SU-DHL-6 (cell line): Measurements from ENCODE around the gene TMEM117.

Source experiments
- H2AFZ ChIP-seq: fragments of 200-600 bp; sonication (generic); 2 replicates; pipeline ENCODE4 v1.6.1; 2014; ENCODE audit warnings: low read depth, mild to moderate bottlenecking, moderate library complexity, mixed read lengths, antibody characterized with exemption, low read length; ENCODE audit not compliant: severe bottlenecking
- H3F3A ChIP-seq: fragments of 200-600 bp; shearing (Covaris generic); 2 replicates; pipeline ENCODE4 v1.6.0; 2016; ENCODE audit warnings: antibody characterized with exemption, mild to moderate bottlenecking; ENCODE audit not compliant: insufficient read depth
- H3K27ac ChIP-seq: fragments of 200-600 bp; sonication (generic); 2 replicates; pipeline ENCODE4 v1.5.1; 2016; ENCODE audit warnings: low read depth, mild to moderate bottlenecking, low read length, moderate library complexity, mixed read lengths
- H3K27me3 ChIP-seq: fragments of 200-600 bp; sonication (generic), shearing (Covaris generic); 2 replicates; pipeline ENCODE4 v1.6.0; 2014; ENCODE audit warnings: mild to moderate bottlenecking, low read length
- H3K36me3 ChIP-seq: fragments of 200-600 bp; sonication (generic); 2 replicates; pipeline ENCODE4 v1.6.1; 2014; ENCODE audit warnings: mild to moderate bottlenecking, low read length, mixed read lengths
- H3K4me2 ChIP-seq: fragments of 300-600, 200-600 bp; shearing (Covaris generic), sonication (generic); 2 replicates; pipeline ENCODE4 v1.6.0; 2014; ENCODE audit warnings: low read length, low read depth, mild to moderate bottlenecking; ENCODE audit not compliant: poor library complexity, severe bottlenecking
- H3K4me3 ChIP-seq: fragments of 200-600 bp; sonication (generic); 2 replicates; pipeline ENCODE4 v1.5.1; 2014; ENCODE audit warnings: antibody characterized with exemption, low read length, mild to moderate bottlenecking, mixed read lengths; ENCODE audit not compliant: insufficient read depth, poor library complexity, severe bottlenecking
- H3K79me2 ChIP-seq: fragments of 200-600 bp; sonication (generic); 2 replicates; pipeline ENCODE4 v1.6.1; 2014; ENCODE audit warnings: mild to moderate bottlenecking, low read length, moderate library complexity; ENCODE audit not compliant: insufficient read depth
- H3K9ac ChIP-seq: fragments of 200-600 bp; sonication (generic); 2 replicates; pipeline ENCODE4 v1.7.0; 2014; ENCODE audit warnings: mild to moderate bottlenecking, low read length
- H3K9me2 ChIP-seq: fragments of 200-600 bp; sonication (generic); replicated peaks from 2 replicates; pipeline ENCODE4 v1.6.1; 2014; ENCODE audit warnings: low read length; ENCODE audit not compliant: insufficient read depth
- H3K9me3 ChIP-seq: fragments of 200-600 bp; sonication (generic); 2 replicates; pipeline ENCODE4 v1.6.1; 2014; ENCODE audit warnings: low read length, mixed read lengths; ENCODE audit not compliant: insufficient read depth
- H4K20me1 ChIP-seq: fragments of 200-600 bp; sonication (generic); 2 replicates; pipeline ENCODE4 v1.6.1; 2014; ENCODE audit warnings: low read depth, mild to moderate bottlenecking, antibody characterized with exemption, low read length, moderate library complexity, mixed read lengths
- CTCF ChIP-seq: fragments of 200-600 bp; sonication (generic); IDR thresholded peaks from one replicate; pipeline ENCODE4 v1.5.1; 2017; ENCODE audit warnings: antibody characterized with exemption, mild to moderate bottlenecking, low read length, moderate library complexity; ENCODE audit not compliant: insufficient read depth, poor library complexity, severe bottlenecking
- EZH2phosphoT487 ChIP-seq: fragments of 200-600 bp; sonication (generic), shearing (Covaris generic); conservative IDR thresholded peaks from 2 replicates; pipeline ENCODE4 v1.6.1; 2018; ENCODE audit warnings: mild to moderate bottlenecking, antibody characterized with exemption, low read length, moderate library complexity, mixed read lengths

Gene TMEM117

GRCh38 chr12:44159216-44159615 lies 323.3 kb downstream of the TMEM117 start:
- no peak overlapping the region for H3K27ac ChIP-seq
- no peaks in the 10 kb centered on the region for H3F3A ChIP-seq
- TF ChIP-seq EZH2phosphoT487 (no peak), CTCF (no peak)
- no peaks in the 10 kb centered on the region for H3K79me2 ChIP-seq
- H3K4me3 ChIP-seq = no peak overlapping the region
- no peaks in the 10 kb centered on the region for H3K27me3 ChIP-seq
- no peaks in the 10 kb centered on the region for H4K20me1 ChIP-seq
- no peak overlapping the region for H3K9ac ChIP-seq
- H3K36me3 ChIP-seq = no peaks in the 10 kb centered on the region
- no peaks in the 10 kb centered on the region for H3K9me3 ChIP-seq
- H2AFZ ChIP-seq = no peak overlapping the region
- H3K4me2 ChIP-seq = no peak overlapping the region
- H3K9me2 ChIP-seq = no peaks in the 10 kb centered on the region

- Histone ChIP-seq H3F3A (no peaks in the 10 kb centered on the region), H3K36me3 (no peaks in the 10 kb centered on the region), H3K9ac (no peak overlapping the region), H3K27ac (no peak overlapping the region), H4K20me1 (no peaks in the 10 kb centered on the region), H3K4me2 (no peak overlapping the region), H2AFZ (no peak overlapping the region), H3K79me2 (no peaks in the 10 kb centered on the region), H3K9me2 (no peaks in the 10 kb centered on the region), H3K27me3 (no peaks in the 10 kb centered on the region), H3K4me3 (no peak overlapping the region), H3K9me3 (no peaks in the 10 kb centered on the region)
- TF ChIP-seq EZH2phosphoT487 (no peak), CTCF (no peak)
Observed at GRCh38 chr12:44159862-44160261, 324.0 kb downstream of the TMEM117 start.

- Histone ChIP-seq H4K20me1 (no peaks in the 10 kb centered on the region), H3K9me3 (no peaks in the 10 kb centered on the region), H3K4me2 (no peak overlapping the region), H3K27ac (no peak overlapping the region), H2AFZ (no peak overlapping the region), H3K27me3 (no peaks in the 10 kb centered on the region), H3K4me3 (no peak overlapping the region), H3K9ac (no peak overlapping the region), H3K36me3 (no peaks in the 10 kb centered on the region), H3K79me2 (no peaks in the 10 kb centered on the region), H3K9me2 (no peaks in the 10 kb centered on the region), H3F3A (no peaks in the 10 kb centered on the region)
- TF ChIP-seq EZH2phosphoT487 (no peak), CTCF (no peak)
Observed at GRCh38 chr12:44162961-44163360, 327.1 kb downstream of the TMEM117 start.

- no peaks in the 10 kb centered on the region for H3K9me2 ChIP-seq
- no peaks in the 10 kb centered on the region for H4K20me1 ChIP-seq
- TF ChIP-seq EZH2phosphoT487 = no peak
- no peak for TF ChIP-seq CTCF
- H3K79me2 ChIP-seq = no peaks in the 10 kb centered on the region
- H3K36me3 ChIP-seq = no peaks in the 10 kb centered on the region
- no peak overlapping the region for H3K4me2 ChIP-seq
- no peak overlapping the region for H2AFZ ChIP-seq
- H3K4me3 ChIP-seq = no peak overlapping the region
- H3K27ac ChIP-seq = no peak overlapping the region
- H3K27me3 ChIP-seq = no peaks in the 10 kb centered on the region
- no peaks in the 10 kb centered on the region for H3F3A ChIP-seq
- no peak overlapping the region for H3K9ac ChIP-seq
- no peaks in the 10 kb centered on the region for H3K9me3 ChIP-seq
Observed at GRCh38 chr12:44174053-44174452, 338.2 kb downstream of the TMEM117 start.
